GM23338 (cell line): ENCODE data around the gene TOR1B. TPM values are rescaled to one million over a fixed set of nuclear protein-coding genes. Genes with fewer than 3 reads are reported as not detected.

Experiments used
- ATAC-seq: fragments of 200-7000 bp; cut with Tn5 transposase; 3 replicates; pipeline ENCODE4 v1.9.1; 2020
- DNase-seq: peaks from one replicate; pipeline ENCODE4 v3.0.0-alpha.2; 2015; ENCODE audit warnings: low spot score
- H2AFZ ChIP-seq: fragments of 200-600 bp; sonication (generic); 2 replicates; pipeline ENCODE4 v1.8.0; 2016; ENCODE audit warnings: antibody characterized with exemption, mild to moderate bottlenecking, moderate library complexity
- H3F3A ChIP-seq: fragments of 200-600 bp; sonication (generic); replicated peaks from 2 replicates; pipeline ENCODE4 v1.8.0; 2017; ENCODE audit warnings: antibody characterized with exemption, mixed run types, low read depth
- H3K27ac ChIP-seq: fragments of 200-600 bp; sonication (generic); 2 replicates; pipeline ENCODE4 v1.6.1; 2016; ENCODE audit warnings: low read depth
- H3K27me3 ChIP-seq: fragments of 200-600 bp; sonication (generic); 2 replicates; pipeline ENCODE4 v1.8.0; 2016; ENCODE audit warnings: mild to moderate bottlenecking, mixed run types, moderate library complexity; ENCODE audit not compliant: insufficient read depth
- H3K36me3 ChIP-seq: fragments of 200-600 bp; sonication (generic); 2 replicates; pipeline ENCODE4 v1.8.0; 2016; ENCODE audit warnings: mild to moderate bottlenecking; ENCODE audit not compliant: insufficient read depth
- H3K4me1 ChIP-seq: fragments of 200-600 bp; sonication (generic); 2 replicates; pipeline ENCODE4 v1.8.0; 2016; ENCODE audit warnings: mild to moderate bottlenecking, moderate library complexity; ENCODE audit not compliant: insufficient read depth
- H3K4me2 ChIP-seq: fragments of 200-600 bp; sonication (generic); 2 replicates; pipeline ENCODE4 v1.7.1; 2017; ENCODE audit warnings: mixed run types
- H3K4me3 ChIP-seq: fragments of 200-600 bp; sonication (generic); 2 replicates; pipeline ENCODE4 v1.6.1; 2016; ENCODE audit warnings: mixed run types
- H3K79me2 ChIP-seq: fragments of 200-600 bp; sonication (generic); replicated peaks from 2 replicates; pipeline ENCODE4 v1.8.0; 2017; ENCODE audit warnings: mild to moderate bottlenecking; ENCODE audit not compliant: insufficient read depth
- H3K9me2 ChIP-seq: fragments of 200-600 bp; sonication (generic); 2 replicates; pipeline ENCODE4 v1.8.0; 2017; ENCODE audit not compliant: insufficient read depth
- H4K20me1 ChIP-seq: fragments of 200-600 bp; sonication (generic); replicated peaks from 2 replicates; pipeline ENCODE4 v1.8.0; 2017; ENCODE audit warnings: mild to moderate bottlenecking; ENCODE audit not compliant: insufficient read depth
- H3K27ac Mint-ChIP-seq: 2 replicates; pipeline ENCODE4 v1.8.0; 2020; ENCODE audit warnings: inconsistent platforms, mild to moderate bottlenecking, moderate library complexity, mixed read lengths
- H3K27me3 Mint-ChIP-seq: 3 replicates; pipeline ENCODE4 v1.8.0; 2022; ENCODE audit warnings: low read depth, mild to moderate bottlenecking, moderate library complexity, mixed read lengths, inconsistent platforms; ENCODE audit not compliant: insufficient read depth, poor library complexity
- H3K36me3 Mint-ChIP-seq: 3 replicates; pipeline ENCODE4 v1.8.0; 2021; ENCODE audit warnings: low read depth, mild to moderate bottlenecking, inconsistent platforms, moderate library complexity, mixed read lengths
- H3K4me1 Mint-ChIP-seq: 3 replicates; pipeline ENCODE4 v1.8.0; 2020; ENCODE audit warnings: mild to moderate bottlenecking, inconsistent platforms, mixed read lengths
- H3K4me3 Mint-ChIP-seq: 3 replicates; pipeline ENCODE4 v1.8.0; 2021; ENCODE audit warnings: moderate library complexity, mild to moderate bottlenecking, inconsistent platforms, mixed read lengths
- H3K9me3 Mint-ChIP-seq: 3 replicates; pipeline ENCODE4 v1.8.0; 2020; ENCODE audit warnings: moderate library complexity, mild to moderate bottlenecking, inconsistent platforms, mixed read lengths
- CREB1 ChIP-seq: fragments of 250-450 bp; sonication (Bioruptor Pico); IDR thresholded peaks from 2 replicates; pipeline ENCODE4 v1.5.0; 2020; ENCODE audit warnings: low read depth, mild to moderate bottlenecking, moderate library complexity
- EZH2 ChIP-seq: fragments of 200-600 bp; sonication (generic); IDR thresholded peaks from one replicate; pipeline ENCODE4 v1.8.0; 2017; ENCODE audit warnings: antibody characterized with exemption, mild to moderate bottlenecking, low read depth; ENCODE audit not compliant: unreplicated experiment
- EZH2phosphoT487 ChIP-seq: fragments of 200-600 bp; sonication (generic); IDR thresholded peaks from one replicate; pipeline ENCODE4 v1.8.1; 2018; ENCODE audit warnings: antibody characterized with exemption; ENCODE audit not compliant: unreplicated experiment
- JUNB ChIP-seq: IDR thresholded peaks from one replicate; pipeline ENCODE4 v1.6.1; 2016; ENCODE audit warnings: antibody characterized with exemption; ENCODE audit not compliant: unreplicated experiment
- NANOG ChIP-seq: IDR thresholded peaks from 2 replicates; pipeline ENCODE4 v1.6.1; 2016; ENCODE audit warnings: antibody characterized with exemption, borderline replicate concordance
- POLR2AphosphoS5 ChIP-seq: IDR thresholded peaks from 2 replicates; pipeline ENCODE4 v1.6.1; 2016; ENCODE audit warnings: antibody characterized with exemption, low read depth
- REST ChIP-seq: IDR thresholded peaks from one replicate; pipeline ENCODE4 v1.6.1; 2018; ENCODE audit warnings: antibody characterized with exemption; ENCODE audit not compliant: unreplicated experiment
- STAT1 ChIP-seq: IDR thresholded peaks from one replicate; pipeline ENCODE4 v1.6.1; 2016; ENCODE audit warnings: antibody characterized with exemption; ENCODE audit not compliant: unreplicated experiment
- ZNF114 ChIP-seq: fragments of 250-450 bp; sonication (Bioruptor Pico); IDR thresholded peaks from 2 replicates; pipeline ENCODE4 v1.5.0; 2020; ENCODE audit warnings: mild to moderate bottlenecking, moderate library complexity
- ZNF462 ChIP-seq: fragments of 250-450 bp; sonication (Bioruptor Pico); IDR thresholded peaks from 2 replicates; pipeline ENCODE4 v1.5.0; 2020; ENCODE audit warnings: mild to moderate bottlenecking, moderate library complexity
- polyA plus RNA-seq: library from polyadenylated mRNA; unstranded; fragments of >200 nt; fragmentation: Nextera tagmentation; extraction: Ambion mirVana; gene quantifications from 2 replicates; pipeline ENCODE4 v1.2.1, GENCODE V29; 2016
- total RNA-seq: library from RNA; depleted of rRNA; stranded (reverse); fragments of >200 nt; shearing (Covaris generic); gene quantifications from 2 replicates; pipeline ENCODE4 v1.2.3, GENCODE V29; 2014

TOR1B gene
- total and polyA plus RNA-seq, 2 experiments from 2014 or later, result 10.6 to 42.4 TPM

GRCh38 chr9:129809346-129809745 is 6.4 kb downstream of the TOR1B start (continued):
- no peak for TF ChIP-seq REST

GRCh38 chr9:129810116-129810515 is 7.1 kb downstream of the TOR1B start:
- H3K27ac ChIP-seq, result no peak overlapping the region
- Mint-ChIP-seq H3K4me1 (no peaks in the 10 kb centered on the region; the same call in 2 of the 3 replicates), H3K27ac (no peak overlapping the region), H3K9me3 (no peaks in the 10 kb centered on the region), H3K27me3 (peaks cover 4% of the 10 kb centered on the region), H3K36me3 (peaks cover 64% of the 10 kb centered on the region), H3K4me3 (no peak overlapping the region)
- ATAC-seq (no peak; the same call in 2 of the 3 replicates), DNase-seq (no peak)
- peaks cover 20% of the 10 kb centered on the region for H4K20me1 ChIP-seq
- no peaks in the 10 kb centered on the region for H3K9me2 ChIP-seq
- H3K79me2 ChIP-seq, result peaks cover 18% of the 10 kb centered on the region
- H3K27me3 ChIP-seq, result no peaks in the 10 kb centered on the region
- peaks cover 18% of the 10 kb centered on the region; the same call in 1 of the 2 replicates for H3F3A ChIP-seq
- no peak overlapping the region for H2AFZ ChIP-seq
- H3K4me3 ChIP-seq, result no peak overlapping the region
- H3K4me1 ChIP-seq, result no peaks in the 10 kb centered on the region
- no peak overlapping the region for H3K4me2 ChIP-seq
- no peaks in the 10 kb centered on the region; the same call in 1 of the 2 replicates for H3K36me3 ChIP-seq
- no peak for TF ChIP-seq POLR2AphosphoS5
- no peak for TF ChIP-seq EZH2phosphoT487
- no peak for TF ChIP-seq ZNF462 (CRISPR knock-in tag)
- TF ChIP-seq CREB1 (CRISPR knock-in tag), result no peak
- no peak for TF ChIP-seq NANOG
- no peak for TF ChIP-seq REST
- no peak for TF ChIP-seq JUNB
- TF ChIP-seq EZH2, result no peak
- no peak for TF ChIP-seq STAT1
- no peak for TF ChIP-seq ZNF114 (CRISPR knock-in tag)
